AG09319 (cell line): Measurements from ENCODE around the gene ARMH1.
"Not testable (repeated sequence)": the region's sequence is repeated elsewhere in the genome, so short reads cannot be mapped to it uniquely, and the experiment has no call there.

Source experiments
- DNase-seq: peaks from one replicate; pipeline ENCODE4 v3.0.0-alpha.2; 2010; ENCODE audit warnings: low read depth; ENCODE audit errors: extremely low read depth
- TF ChIP-seq, protein P1 (sequence below): IDR thresholded peaks from 2 replicates; pipeline ENCODE4 v1.5.1; 2011; ENCODE audit warnings: low read depth, mild to moderate bottlenecking, inconsistent platforms, low read length, moderate library complexity

Gene ARMH1

DNA sequence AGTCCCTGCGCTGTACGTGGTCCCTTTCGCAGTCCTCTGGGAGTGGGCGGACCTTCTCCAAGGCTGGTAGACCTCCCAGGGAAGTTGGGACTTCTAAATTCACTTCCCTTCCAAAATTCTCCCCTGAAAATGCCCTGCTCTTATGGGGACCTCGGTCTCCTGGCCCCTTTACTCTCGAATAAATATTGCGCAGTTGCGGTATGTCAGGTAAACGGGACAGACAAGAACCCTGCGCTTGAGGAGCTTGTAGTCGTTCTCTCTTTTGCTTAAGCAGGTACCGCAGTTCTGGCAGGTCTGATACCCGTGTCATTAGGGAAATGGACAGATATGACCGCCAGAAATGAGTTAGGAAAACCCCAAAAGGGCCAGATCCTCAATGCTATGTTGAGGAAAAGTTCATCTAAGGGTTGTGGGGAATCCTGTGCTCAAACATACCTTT is 65.7 kb downstream of the ARMH1 start:
- DNase-seq: no peak
- TF ChIP-seq, protein P1, sequence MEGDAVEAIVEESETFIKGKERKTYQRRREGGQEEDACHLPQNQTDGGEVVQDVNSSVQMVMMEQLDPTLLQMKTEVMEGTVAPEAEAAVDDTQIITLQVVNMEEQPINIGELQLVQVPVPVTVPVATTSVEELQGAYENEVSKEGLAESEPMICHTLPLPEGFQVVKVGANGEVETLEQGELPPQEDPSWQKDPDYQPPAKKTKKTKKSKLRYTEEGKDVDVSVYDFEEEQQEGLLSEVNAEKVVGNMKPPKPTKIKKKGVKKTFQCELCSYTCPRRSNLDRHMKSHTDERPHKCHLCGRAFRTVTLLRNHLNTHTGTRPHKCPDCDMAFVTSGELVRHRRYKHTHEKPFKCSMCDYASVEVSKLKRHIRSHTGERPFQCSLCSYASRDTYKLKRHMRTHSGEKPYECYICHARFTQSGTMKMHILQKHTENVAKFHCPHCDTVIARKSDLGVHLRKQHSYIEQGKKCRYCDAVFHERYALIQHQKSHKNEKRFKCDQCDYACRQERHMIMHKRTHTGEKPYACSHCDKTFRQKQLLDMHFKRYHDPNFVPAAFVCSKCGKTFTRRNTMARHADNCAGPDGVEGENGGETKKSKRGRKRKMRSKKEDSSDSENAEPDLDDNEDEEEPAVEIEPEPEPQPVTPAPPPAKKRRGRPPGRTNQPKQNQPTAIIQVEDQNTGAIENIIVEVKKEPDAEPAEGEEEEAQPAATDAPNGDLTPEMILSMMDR: no peak

DNA sequence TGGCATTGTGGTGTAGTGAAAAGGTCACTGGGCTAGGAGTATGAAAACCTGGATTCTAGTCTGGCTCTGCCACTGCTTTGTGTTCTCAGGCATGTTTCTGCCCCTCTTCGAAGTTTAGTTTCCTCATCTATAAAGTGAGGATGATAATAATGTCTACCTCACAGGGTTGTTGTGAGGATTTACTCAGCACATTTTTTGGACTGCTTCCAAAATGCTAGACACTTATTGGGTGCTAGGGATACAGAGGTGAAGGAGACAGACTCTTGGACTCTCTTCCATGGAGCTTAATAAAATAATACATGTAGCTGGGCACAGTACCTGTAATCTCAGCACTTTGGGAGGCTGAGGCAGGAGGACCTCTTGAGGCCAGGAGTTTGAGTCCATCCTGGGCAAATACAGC is 68.7 kb downstream of the ARMH1 start:
- no peak for DNase-seq
- TF ChIP-seq, protein P1: no peak

DNA sequence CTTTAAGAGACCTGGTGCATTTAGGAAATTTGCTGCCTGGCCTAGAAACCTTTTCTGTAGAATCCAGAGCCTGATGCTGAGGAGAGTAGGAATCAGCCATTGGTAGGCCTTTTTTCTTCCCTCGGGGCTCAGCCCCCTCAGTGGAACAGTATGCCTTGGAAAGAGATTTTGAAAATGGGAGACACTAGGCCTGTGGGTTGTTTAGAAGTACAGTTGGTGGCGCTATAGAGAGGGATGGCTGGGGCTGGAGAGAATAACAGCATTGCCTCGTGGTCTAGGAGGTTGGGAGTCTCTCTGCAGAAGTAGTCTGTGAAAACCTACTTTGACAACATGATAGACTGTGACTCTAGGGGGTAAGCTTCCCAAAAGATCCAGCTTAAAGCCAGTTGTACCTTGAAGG is 73.4 kb downstream of the ARMH1 start:
- TF ChIP-seq, protein P1: no peak
- no peak for DNase-seq

DNA sequence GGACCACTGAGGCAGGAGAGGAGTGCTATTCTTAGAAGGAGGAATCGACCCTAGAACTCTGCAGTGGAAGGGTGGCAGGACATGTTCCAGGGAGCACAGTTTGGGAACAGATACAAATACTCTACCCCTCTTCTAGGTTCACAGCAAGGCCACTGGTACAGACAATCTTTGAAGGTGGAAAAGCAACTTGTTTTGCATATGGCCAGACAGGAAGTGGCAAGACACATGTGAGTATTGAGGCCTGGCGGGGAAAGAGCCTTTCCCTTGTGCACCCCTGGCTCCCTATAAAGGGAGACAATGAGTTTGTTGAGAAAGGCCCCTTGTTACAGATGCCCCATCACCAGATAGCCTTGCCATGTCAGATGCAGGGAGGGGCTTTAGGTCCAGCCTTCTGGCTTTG is 82.9 kb downstream of the ARMH1 start:
- TF ChIP-seq, protein P1: no peak
- DNase-seq: no peak

DNA sequence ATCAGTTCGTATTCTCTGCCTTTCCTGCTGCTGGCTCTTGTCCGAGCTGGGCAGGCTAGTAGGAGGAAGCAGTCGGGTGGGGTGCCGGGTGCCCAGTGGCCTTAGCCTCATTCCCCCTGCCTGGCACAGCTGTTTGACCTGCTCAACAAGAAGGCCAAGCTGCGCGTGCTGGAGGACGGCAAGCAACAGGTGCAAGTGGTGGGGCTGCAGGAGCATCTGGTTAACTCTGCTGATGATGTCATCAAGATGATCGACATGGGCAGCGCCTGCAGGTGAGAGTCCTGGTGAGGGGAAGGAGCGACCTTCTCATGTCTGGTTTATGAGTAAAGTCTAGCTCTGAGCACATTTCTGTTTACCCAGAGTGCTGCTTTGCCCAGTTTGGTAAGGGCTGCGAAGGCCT is 84.6 kb downstream of the ARMH1 start:
- no peak for DNase-seq
- TF ChIP-seq, protein P1: no peak

DNA sequence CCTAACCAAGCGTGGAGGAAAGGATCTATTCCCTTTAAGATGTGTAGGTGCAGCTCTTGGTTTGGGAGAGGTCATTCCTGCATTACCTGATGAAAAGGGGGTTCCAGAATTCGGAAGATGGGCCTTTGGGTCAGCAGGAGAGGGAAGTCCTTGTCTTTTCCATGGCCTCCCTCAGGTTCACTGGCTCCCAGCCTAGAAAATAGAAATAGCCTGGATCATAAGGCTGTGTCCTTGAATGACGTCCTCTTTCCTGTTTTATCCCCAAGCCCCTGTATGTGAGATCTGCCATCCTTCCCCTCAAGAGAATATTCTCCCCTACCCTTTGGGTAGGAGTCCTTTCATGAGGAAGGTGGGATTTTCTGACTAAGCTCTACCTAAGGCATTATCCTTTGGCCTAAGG is 86.4 kb downstream of the ARMH1 start:
- DNase-seq: no peak
- TF ChIP-seq, protein P1: no peak

DNA sequence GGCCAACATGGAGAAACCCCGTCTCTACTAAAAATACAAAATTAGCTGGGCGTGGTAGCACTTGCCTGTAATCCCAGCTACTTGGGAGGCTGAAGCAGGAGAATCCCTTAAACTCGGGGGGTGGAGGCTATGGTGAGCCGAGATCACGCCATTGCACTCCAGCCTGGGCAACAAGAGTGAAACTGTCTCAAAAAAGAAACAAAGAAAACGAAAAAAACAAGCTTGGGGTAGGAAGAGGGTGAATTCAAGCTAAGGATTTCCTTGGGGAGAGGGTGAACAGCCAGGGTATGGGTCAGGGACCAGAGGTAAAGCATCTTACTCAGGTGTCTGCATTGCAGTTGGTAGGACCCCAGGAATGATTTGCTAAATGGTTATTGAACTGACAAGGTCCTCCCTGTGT is 91.9 kb downstream of the ARMH1 start:
- not testable (repeated sequence) for DNase-seq
